Karpas-422 (cell line): ENCODE results near the gene VWCE. TPM values are rescaled to one million over a fixed set of nuclear protein-coding genes. Genes with fewer than 3 reads are reported as not detected.

ENCODE experiments used
- DNase-seq: peaks from one replicate; pipeline ENCODE4 v3.0.0-alpha.2; 2015
- H2AFZ ChIP-seq: fragments of 200-600 bp; sonication (generic); 2 replicates; pipeline ENCODE4 v1.6.1; 2014; ENCODE audit warnings: antibody characterized with exemption, low read length, mixed read lengths
- H3K27ac ChIP-seq: fragments of 200-600 bp; sonication (generic); 2 replicates; pipeline ENCODE4 v1.5.1; 2014; ENCODE audit warnings: mild to moderate bottlenecking, low read length, moderate library complexity
- H3K27me3 ChIP-seq: fragments of 200-600 bp; sonication (generic); 2 replicates; pipeline ENCODE4 v1.6.1; 2014; ENCODE audit warnings: low read length, mixed read lengths
- H3K36me3 ChIP-seq: fragments of 200-600 bp; sonication (generic); 2 replicates; pipeline ENCODE4 v1.6.1; 2014; ENCODE audit warnings: low read length, mixed read lengths; ENCODE audit not compliant: insufficient read depth
- H3K4me1 ChIP-seq: fragments of 200-600 bp; sonication (generic); 2 replicates; pipeline ENCODE4 v1.6.1; 2014; ENCODE audit warnings: mild to moderate bottlenecking, low read length, mixed read lengths
- H3K4me2 ChIP-seq: fragments of 200-600 bp; sonication (generic); 2 replicates; pipeline ENCODE4 v1.6.1; 2014; ENCODE audit warnings: low read length, low read depth, mild to moderate bottlenecking; ENCODE audit not compliant: poor library complexity, severe bottlenecking
- H3K4me3 ChIP-seq: fragments of 200-600 bp; sonication (generic); 2 replicates; pipeline ENCODE4 v1.5.1; 2014; ENCODE audit warnings: mild to moderate bottlenecking, antibody characterized with exemption, low read length, mixed read lengths
- H3K79me2 ChIP-seq: fragments of 200-600 bp; sonication (generic); 2 replicates; pipeline ENCODE4 v1.6.1; 2014; ENCODE audit warnings: mild to moderate bottlenecking, low read length, mixed read lengths
- H3K9ac ChIP-seq: fragments of 200-600 bp; sonication (generic); 2 replicates; pipeline ENCODE4 v1.6.0; 2014; ENCODE audit warnings: low read length
- H3K9me2 ChIP-seq: fragments of 200-600 bp; sonication (generic), shearing (Covaris generic); replicated peaks from 2 replicates; pipeline ENCODE4 v1.6.0; 2014; ENCODE audit warnings: mild to moderate bottlenecking, low read length, moderate library complexity; ENCODE audit not compliant: insufficient read depth
- H3K9me3 ChIP-seq: fragments of 300-700, 200-600 bp; sonication (generic); 2 replicates; pipeline ENCODE4 v1.6.1; 2014; ENCODE audit warnings: low read length, mixed read lengths
- H4K20me1 ChIP-seq: fragments of 200-600 bp; sonication (generic); 2 replicates; pipeline ENCODE4 v1.6.1; 2014; ENCODE audit warnings: mild to moderate bottlenecking, antibody characterized with exemption, low read length, low read depth; ENCODE audit not compliant: insufficient read depth
- total RNA-seq: library from RNA; depleted of rRNA; stranded (reverse); fragments of >200 nt; shearing (Covaris generic); gene quantifications from 2 replicates; pipeline ENCODE4 v1.2.3, GENCODE V29; 2014; ENCODE audit warnings: low replicate concordance

The VWCE gene
- total RNA-seq, 1 experiment from 2014 or later, result 0.07 TPM

DNA sequence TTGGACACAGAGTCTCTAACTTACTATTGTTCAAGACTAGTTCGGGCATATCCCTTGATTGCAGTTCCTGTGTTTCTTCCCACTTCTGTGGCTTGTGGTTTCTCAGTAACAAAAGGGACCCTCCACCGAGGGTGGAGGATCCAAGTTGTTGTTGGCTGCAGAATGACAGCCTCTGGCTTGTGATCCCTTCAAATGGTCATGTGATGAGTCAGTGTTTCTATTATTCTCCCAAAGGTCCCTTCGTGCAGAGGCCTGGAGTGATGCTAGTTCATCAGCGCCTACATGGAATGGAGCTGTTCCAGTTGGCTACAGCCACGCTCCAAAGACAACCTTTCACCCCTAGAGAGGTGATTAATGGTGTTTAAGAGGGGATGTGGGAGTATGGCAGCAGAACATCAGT is 2.6 kb upstream of the VWCE start:
- no peaks in the 10 kb centered on the region for H3K79me2 ChIP-seq
- DNase-seq, result no peak
- H3K9ac ChIP-seq, result no peak overlapping the region
- no peak overlapping the region for H2AFZ ChIP-seq
- peaks cover 20% of the 10 kb centered on the region; the same call in 1 of the 2 replicates for H3K36me3 ChIP-seq
- H3K9me3 ChIP-seq, result no peaks in the 10 kb centered on the region
- H3K4me2 ChIP-seq, result no peak overlapping the region
- H3K4me1 ChIP-seq, result peaks cover 15% of the 10 kb centered on the region
- H4K20me1 ChIP-seq, result 0 out of 2 replicates have a peak, but pooled peaks cover 3% of the 10 kb centered on the region
- H3K27me3 ChIP-seq, result no peaks in the 10 kb centered on the region
- H3K4me3 ChIP-seq, result no peak overlapping the region
- H3K27ac ChIP-seq, result no peak overlapping the region
- no peaks in the 10 kb centered on the region for H3K9me2 ChIP-seq

DNA sequence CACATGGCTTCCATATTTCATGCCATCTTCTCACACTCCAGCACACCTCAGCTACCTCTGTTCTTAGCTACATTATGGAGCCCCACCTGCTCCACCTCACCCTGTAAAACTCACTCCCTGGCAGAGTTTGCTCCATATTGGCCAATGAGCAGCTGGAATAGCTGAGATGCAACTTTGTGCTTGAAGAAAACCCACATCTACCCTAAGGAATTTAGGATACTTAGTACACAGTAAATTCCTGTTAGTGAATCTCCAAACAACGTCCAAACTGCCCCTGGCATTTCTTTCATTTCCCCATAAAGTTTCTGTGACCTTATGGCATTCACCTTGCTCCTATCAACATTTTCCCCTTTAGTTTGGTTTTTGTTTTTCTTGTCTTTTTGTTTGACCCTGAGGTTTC is 2.2 kb upstream of the VWCE start:
- H3K4me1 ChIP-seq, result peaks cover 15% of the 10 kb centered on the region
- no peak overlapping the region for H3K4me3 ChIP-seq
- no peaks in the 10 kb centered on the region for H3K27me3 ChIP-seq
- no peak for DNase-seq
- H2AFZ ChIP-seq, result no peak overlapping the region
- 0 out of 2 replicates have a peak, but pooled peaks cover 3% of the 10 kb centered on the region for H4K20me1 ChIP-seq
- H3K79me2 ChIP-seq, result no peaks in the 10 kb centered on the region
- H3K27ac ChIP-seq, result no peak overlapping the region
- H3K36me3 ChIP-seq, result peaks cover 16% of the 10 kb centered on the region; the same call in 1 of the 2 replicates
- H3K9me2 ChIP-seq, result no peaks in the 10 kb centered on the region
- no peak overlapping the region for H3K4me2 ChIP-seq
- no peaks in the 10 kb centered on the region for H3K9me3 ChIP-seq
- no peak overlapping the region for H3K9ac ChIP-seq

DNA sequence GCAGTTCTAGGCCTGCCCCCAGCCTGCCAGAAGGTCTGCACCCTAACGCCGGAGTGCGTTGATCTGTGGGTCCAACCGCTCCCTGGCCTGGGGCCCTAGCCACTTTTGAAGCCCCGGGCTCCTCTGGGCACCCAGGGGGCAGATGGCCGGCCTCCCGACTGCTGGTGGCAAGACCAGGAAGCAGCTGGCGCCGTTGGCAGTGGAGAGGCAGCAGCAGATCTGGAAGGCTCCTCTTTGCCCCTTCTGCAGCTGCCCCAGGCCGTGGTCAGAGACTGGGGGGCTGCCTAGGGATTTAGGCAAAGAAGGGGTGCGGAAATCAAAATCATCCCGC is 445 bp upstream of the VWCE start:
- no peak overlapping the region for H3K4me2 ChIP-seq
- H3K27ac ChIP-seq, result no peak overlapping the region
- no peaks in the 10 kb centered on the region for H3K79me2 ChIP-seq
- no peaks in the 10 kb centered on the region for H3K27me3 ChIP-seq
- peaks cover 5% of the 10 kb centered on the region; the same call in 1 of the 2 replicates for H3K36me3 ChIP-seq
- no peak overlapping the region for H3K4me3 ChIP-seq
- no peak overlapping the region for H3K9ac ChIP-seq
- H4K20me1 ChIP-seq, result no peaks in the 10 kb centered on the region
- peaks cover 15% of the 10 kb centered on the region for H3K4me1 ChIP-seq
- H3K9me3 ChIP-seq, result no peaks in the 10 kb centered on the region
- H3K9me2 ChIP-seq, result no peaks in the 10 kb centered on the region
- H2AFZ ChIP-seq, result no peak overlapping the region
- no peak for DNase-seq

DNA sequence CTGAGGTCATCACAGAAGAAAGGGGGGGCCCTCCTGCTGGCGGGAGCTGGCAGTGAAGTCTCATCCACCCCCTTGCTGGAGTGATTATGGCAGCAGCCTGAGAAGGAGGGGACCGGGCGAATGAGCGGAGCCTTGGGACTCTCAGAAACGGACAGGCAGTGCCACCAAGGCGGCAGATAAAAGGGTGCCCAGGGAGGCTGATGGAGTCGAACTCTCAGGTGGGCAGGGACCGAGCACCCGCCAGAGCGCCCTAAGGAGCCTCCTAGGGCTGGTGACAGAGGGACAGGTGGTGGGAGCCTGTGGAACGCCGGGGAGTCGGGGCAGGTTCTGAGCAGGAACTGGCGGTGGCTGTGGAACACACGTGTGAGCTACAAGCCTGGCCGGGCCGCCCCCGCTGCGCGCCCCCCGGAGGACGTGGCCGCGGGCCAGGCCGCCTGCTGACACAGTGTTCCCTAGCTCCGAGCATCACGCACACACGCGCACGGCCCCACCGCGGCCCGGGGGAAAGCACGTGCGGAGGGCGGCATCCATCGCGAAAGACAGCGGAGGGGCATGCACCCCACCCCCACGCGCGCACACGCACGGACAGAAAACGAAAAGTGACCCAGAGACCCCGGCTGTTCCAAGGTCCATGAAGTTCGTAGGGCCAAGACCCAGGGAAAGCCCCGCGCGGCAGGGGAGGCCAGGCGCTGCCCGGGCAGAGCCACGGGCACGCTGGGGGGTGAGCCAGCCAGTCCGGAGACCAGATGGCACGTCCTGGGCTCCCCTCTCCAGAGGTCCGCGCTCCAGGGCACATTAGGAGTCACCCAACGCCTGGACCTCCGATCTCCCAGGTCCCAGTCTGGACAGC is 1.0 kb downstream of the VWCE start:
- no peaks in the 10 kb centered on the region for H3K27me3 ChIP-seq
- H4K20me1 ChIP-seq, result no peaks in the 10 kb centered on the region
- H3K79me2 ChIP-seq, result no peaks in the 10 kb centered on the region
- H3K4me2 ChIP-seq, result peak overlapping the region; percentile 87
- H3K9me2 ChIP-seq, result no peaks in the 10 kb centered on the region
- H3K4me1 ChIP-seq, result peaks cover 15% of the 10 kb centered on the region
- peak; percentile 53 for DNase-seq
- peak overlapping the region; percentile 92 for H2AFZ ChIP-seq
- peak overlapping the region; percentile 73 for H3K4me3 ChIP-seq
- no peak overlapping the region for H3K27ac ChIP-seq
- no peaks in the 10 kb centered on the region for H3K36me3 ChIP-seq
- peak overlapping the region; percentile 75 for H3K9ac ChIP-seq
- H3K9me3 ChIP-seq, result no peaks in the 10 kb centered on the region

DNA sequence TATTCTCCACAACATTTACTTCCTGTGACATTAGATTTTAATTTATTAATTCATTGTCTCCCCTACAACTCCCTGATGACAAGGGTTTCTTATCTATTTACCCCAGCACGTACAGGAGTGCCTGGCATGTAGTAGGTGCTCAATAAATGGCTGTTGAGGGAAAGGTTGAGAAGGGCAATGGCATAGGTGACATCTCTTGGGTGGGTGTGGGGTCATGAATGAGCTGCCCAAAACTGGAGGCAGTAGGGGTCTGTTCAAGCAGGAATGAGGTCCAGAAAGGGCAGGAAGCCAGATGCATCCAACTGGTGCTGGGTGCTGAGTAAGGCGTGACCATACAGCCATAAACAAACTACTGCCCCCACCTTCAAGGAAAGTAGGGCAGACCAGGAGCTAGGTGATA is 2.8 kb downstream of the VWCE start:
- no peaks in the 10 kb centered on the region for H4K20me1 ChIP-seq
- no peak for DNase-seq
- no peaks in the 10 kb centered on the region for H3K79me2 ChIP-seq
- no peak overlapping the region for H3K9ac ChIP-seq
- H2AFZ ChIP-seq, result no peak overlapping the region
- H3K4me1 ChIP-seq, result peaks cover 15% of the 10 kb centered on the region
- no peaks in the 10 kb centered on the region for H3K9me3 ChIP-seq
- H3K9me2 ChIP-seq, result no peaks in the 10 kb centered on the region
- H3K36me3 ChIP-seq, result no peaks in the 10 kb centered on the region
- H3K27ac ChIP-seq, result no peak overlapping the region
- no peak overlapping the region for H3K4me2 ChIP-seq
- no peaks in the 10 kb centered on the region for H3K27me3 ChIP-seq
- H3K4me3 ChIP-seq, result no peak overlapping the region

DNA sequence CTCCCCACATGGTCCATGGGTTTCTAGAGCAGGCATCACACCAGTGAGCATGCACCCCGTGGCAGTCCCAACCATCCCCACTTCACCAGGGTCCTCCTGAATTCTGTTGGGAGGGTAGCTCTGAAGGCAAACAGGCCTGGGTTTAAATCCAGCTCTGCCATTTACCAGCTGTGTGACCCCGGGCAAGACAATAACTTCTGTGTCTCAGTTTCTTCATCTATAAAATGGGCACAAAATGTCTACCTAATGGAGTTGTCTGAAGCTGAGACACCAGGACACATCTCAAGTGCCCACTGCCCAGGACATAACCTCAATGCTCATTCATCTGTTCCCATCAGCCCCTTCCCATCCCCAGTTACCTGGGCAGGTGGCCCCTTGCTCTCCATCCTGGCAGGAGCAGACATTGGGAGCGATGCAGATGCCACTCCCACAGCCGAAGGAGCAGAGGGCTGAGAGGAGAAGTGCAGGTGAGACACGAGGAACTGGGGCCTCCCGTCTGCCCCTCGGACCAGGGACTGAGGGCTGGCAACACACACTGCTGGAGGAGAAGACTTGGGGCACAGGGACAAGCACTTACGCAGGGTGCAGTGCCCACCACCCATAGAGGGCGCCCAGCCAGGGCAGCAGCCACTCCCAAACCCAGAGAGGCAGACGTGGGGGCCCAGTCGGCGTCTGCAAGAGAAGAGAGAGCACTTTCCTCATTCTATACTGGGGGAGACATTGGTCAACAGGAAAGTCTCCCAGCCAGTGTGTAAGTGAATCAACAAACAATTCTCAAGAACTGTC is 4.0 kb downstream of the VWCE start:
- peak; percentile 58 for DNase-seq
- H3K27ac ChIP-seq, result no peak overlapping the region
- H3K4me2 ChIP-seq, result no peak overlapping the region
- H4K20me1 ChIP-seq, result no peaks in the 10 kb centered on the region
- H3K4me1 ChIP-seq, result peaks cover 15% of the 10 kb centered on the region
- no peaks in the 10 kb centered on the region for H3K9me2 ChIP-seq
- no peak overlapping the region for H3K4me3 ChIP-seq
- no peak overlapping the region for H2AFZ ChIP-seq
- no peaks in the 10 kb centered on the region for H3K9me3 ChIP-seq
- no peaks in the 10 kb centered on the region for H3K79me2 ChIP-seq
- H3K9ac ChIP-seq, result no peak overlapping the region
- H3K36me3 ChIP-seq, result no peaks in the 10 kb centered on the region
- no peaks in the 10 kb centered on the region for H3K27me3 ChIP-seq

DNA sequence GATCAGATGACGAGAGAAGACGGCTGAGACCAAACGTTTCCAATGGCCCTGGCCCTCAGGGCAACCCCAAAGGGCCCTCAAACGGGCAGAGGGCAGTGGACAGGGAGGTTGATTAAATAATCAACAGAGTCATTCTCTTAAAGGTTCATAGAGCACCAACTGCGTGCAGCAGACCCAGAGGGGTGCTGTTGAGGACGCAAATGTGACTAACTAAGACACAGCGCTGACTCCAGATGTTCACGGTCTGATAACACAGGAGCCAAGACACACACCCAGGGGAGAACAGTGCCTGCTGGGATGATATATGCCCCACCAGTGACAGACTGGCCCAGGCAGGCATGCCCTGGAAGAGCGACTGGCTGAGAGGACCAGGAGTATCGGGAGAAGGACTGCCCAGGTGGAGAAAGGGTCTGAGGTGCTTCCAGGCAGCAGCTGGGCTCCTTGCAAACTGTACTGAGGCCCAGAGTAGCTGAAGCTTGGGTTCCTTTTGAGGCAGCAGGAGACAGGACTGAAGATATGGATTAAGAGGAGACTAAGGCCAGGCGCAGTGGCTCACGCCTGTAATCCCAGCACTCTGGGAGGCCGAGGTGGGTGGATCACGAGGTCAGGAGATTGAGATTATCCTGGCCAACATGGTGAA is 7.7 kb downstream of the VWCE start:
- Histone ChIP-seq H3K4me3 (no peak overlapping the region), H2AFZ (no peak overlapping the region)
- DNase-seq, result no peak

DNA sequence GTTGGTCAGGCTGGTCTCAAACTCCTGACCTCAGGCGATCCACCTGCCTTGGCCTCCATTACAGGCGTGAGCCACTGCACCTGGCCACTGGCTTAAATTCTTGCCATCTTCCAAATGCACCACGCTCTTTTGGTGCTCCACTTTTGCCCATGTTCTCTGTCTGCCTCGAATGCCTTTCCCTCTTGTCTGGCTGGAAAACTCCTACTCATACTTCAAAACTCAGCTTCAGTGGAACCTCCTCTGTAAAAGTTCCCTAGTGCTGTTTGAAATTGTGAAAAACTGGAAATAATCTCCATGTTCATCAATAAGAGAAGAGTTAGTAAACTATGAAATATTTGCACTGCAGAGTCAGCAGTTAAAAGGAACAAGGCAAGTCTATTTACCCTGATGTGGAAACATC is 11.5 kb downstream of the VWCE start:
- Histone ChIP-seq H3K9me2 (no peaks in the 10 kb centered on the region), H3K4me1 (no peaks in the 10 kb centered on the region), H3K9me3 (no peaks in the 10 kb centered on the region), H3K36me3 (no peaks in the 10 kb centered on the region), H3K27me3 (no peaks in the 10 kb centered on the region), H3K79me2 (no peaks in the 10 kb centered on the region), H3K4me3 (no peak overlapping the region), H3K4me2 (no peak overlapping the region), H3K27ac (no peak overlapping the region), H4K20me1 (no peaks in the 10 kb centered on the region), H3K9ac (no peak overlapping the region), H2AFZ (no peak overlapping the region)
- no peak for DNase-seq

More for the DNA sequence above, 7.7 kb downstream of the VWCE start:
- Histone ChIP-seq H3K36me3 (no peaks in the 10 kb centered on the region), H3K27me3 (no peaks in the 10 kb centered on the region), H3K4me1 (no peaks in the 10 kb centered on the region), H3K9me2 (no peaks in the 10 kb centered on the region), H3K9me3 (no peaks in the 10 kb centered on the region), H3K9ac (no peak overlapping the region), H4K20me1 (no peaks in the 10 kb centered on the region), H3K4me2 (no peak overlapping the region), H3K27ac (no peak overlapping the region), H3K79me2 (no peaks in the 10 kb centered on the region)
